Cardiac fibroblast (primary cell): Measurements from ENCODE around the gene ITGA3.

Experiments
- DNase-seq, 2 donors: peaks; one replicate each; pipeline versions ENCODE4 v3.0.0 to v3.0.0-alpha.2; 2010; ENCODE audit warnings: low read depth in 2 of 2
- H3K4me3 ChIP-seq, 2 donors: replicated peaks in 1 of 2; 1 replicate in 1 of 2; 2 replicates in 1 of 2; pipeline ENCODE4 v1.5.1; 2011; ENCODE audit warnings: low read depth in 2 of 2, low read length in 2 of 2, mild to moderate bottlenecking in 2 of 2, moderate library complexity in 1 of 2
- CTCF ChIP-seq: IDR thresholded peaks from one replicate; pipeline ENCODE4 v1.5.1; 2011; ENCODE audit warnings: low read depth, mild to moderate bottlenecking, low read length, inconsistent platforms

The ITGA3 gene

GRCh38 chr17:50076221-50076590 lies 20.3 kb downstream of the ITGA3 start:
- no peak for DNase-seq
- no peak overlapping the region for H3K4me3 ChIP-seq
- TF ChIP-seq CTCF = no peak

- DNase-seq = no peak
- no peak for TF ChIP-seq CTCF
- H3K4me3 ChIP-seq = no peak overlapping the region
These were observed 20.8 kb downstream of the ITGA3 start for GRCh38 chr17:50076591-50077235.

- no peak for TF ChIP-seq CTCF
- no peak overlapping the region for H3K4me3 ChIP-seq
- DNase-seq = no peak
These were observed 22.5 kb downstream of the ITGA3 start for GRCh38 chr17:50078430-50078829.

- TF ChIP-seq CTCF = peak; percentile 80
- no peak overlapping the region for H3K4me3 ChIP-seq
- peak; percentile 51 to 52 for DNase-seq
These were observed 23.6 kb downstream of the ITGA3 start for GRCh38 chr17:50079334-50080095.

- TF ChIP-seq CTCF = no peak
- no peak for DNase-seq
- no peak overlapping the region for H3K4me3 ChIP-seq
These were observed 24.2 kb downstream of the ITGA3 start for GRCh38 chr17:50080096-50080480.

- no peak overlapping the region for H3K4me3 ChIP-seq
- TF ChIP-seq CTCF = no peak
- no peak for DNase-seq
These were observed 24.9 kb downstream of the ITGA3 start for GRCh38 chr17:50080827-50081226.

- no peak overlapping the region for H3K4me3 ChIP-seq
- TF ChIP-seq CTCF = no peak
- no peak for DNase-seq
These were observed 25.8 kb downstream of the ITGA3 start for GRCh38 chr17:50081757-50082156.
